ENCODE results near the gene CTAGE15.
"Not testable (repeated sequence)": the region's sequence is repeated elsewhere in the genome, so short reads cannot be mapped to it uniquely, and the experiment has no call there.

CTAGE15 gene

DNA sequence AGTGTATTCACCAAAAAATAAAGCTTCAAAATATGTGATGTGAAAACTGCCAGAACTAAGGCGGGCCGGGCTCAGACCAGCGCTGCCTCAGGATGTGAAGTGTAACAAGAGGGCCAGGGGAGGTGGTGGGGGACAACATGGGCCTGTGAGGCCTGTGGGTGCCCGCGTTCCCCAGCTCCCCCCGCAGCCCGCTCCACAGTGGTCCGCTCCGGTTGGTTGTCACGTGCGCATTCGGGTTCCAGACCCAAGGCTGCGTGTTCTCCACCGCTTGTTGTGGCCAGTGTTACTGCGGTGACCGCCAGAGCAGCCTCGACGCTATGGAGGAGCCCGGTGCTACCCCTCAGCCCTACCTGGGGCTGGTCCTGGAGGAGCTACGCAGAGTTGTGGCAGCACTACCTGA, at the start of gene CTAGE15:
TSS of gene CTAGE15 (plus strand) at position 301 of the 400 bp plus-strand sequence. CDS start at position 318, 17 bp downstream.
- not testable (repeated sequence) for DNase-seq

- not testable (repeated sequence) for DNase-seq
Observed at GRCh38 chr7:143522309-143522916, 49.2 kb upstream of the CTAGE15 start.

DNA sequence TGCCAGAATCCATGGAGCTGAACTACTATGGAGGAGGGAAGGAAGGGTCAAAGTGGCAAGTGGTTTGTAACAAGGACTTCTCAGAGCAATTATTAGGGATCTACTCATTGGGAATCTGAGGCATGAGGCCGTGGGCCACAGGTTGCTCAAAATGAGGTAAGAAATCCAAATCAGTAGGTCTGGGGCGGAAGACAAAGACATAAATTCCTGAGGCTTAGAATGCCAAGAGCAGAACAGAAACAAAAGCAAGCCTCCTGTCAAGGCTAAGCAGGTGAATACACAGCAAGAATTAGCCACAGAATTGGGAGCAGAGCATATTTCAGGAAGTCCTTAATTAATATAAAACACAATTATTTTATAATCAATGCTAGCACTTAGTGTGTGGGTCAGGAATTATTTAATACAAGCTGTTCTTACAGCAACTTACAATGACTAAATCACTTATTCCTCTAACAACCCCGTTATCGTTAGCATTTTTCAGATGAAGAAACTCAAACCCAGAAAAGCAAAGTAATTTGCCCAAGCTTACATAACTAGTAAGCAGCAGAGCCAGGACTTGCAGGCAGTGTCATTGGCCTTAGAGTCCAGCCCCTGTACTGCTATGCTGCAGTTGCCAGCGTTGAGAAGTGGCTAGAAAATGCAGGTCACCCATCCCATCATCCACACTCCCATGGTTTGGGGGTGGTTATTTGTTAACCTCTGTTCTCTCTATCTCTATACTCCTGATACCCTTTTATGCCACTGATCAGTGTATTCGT, 40.3 kb upstream of the CTAGE15 start:
- not testable (repeated sequence) for DNase-seq

DNA sequence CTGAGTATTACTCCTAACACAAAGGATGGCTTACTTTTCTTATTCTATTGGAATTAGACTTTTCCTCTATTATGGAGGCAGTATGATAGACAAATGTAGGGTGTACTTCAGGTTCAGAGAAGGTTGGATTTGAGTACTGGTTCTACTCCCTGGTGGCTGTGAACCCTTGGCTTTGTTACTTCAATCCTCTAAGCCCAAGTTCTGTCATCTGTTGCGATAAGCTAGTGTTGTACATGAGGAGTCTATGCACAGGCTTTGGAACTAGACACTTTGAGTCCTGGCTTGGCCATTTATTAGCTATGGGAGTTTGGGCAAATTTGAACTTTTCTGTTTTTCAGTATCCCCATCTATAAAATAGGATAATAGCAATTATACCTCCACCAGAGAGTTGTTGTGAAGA, 39.7 kb upstream of the CTAGE15 start:
- DNase-seq = not testable (repeated sequence)

DNA sequence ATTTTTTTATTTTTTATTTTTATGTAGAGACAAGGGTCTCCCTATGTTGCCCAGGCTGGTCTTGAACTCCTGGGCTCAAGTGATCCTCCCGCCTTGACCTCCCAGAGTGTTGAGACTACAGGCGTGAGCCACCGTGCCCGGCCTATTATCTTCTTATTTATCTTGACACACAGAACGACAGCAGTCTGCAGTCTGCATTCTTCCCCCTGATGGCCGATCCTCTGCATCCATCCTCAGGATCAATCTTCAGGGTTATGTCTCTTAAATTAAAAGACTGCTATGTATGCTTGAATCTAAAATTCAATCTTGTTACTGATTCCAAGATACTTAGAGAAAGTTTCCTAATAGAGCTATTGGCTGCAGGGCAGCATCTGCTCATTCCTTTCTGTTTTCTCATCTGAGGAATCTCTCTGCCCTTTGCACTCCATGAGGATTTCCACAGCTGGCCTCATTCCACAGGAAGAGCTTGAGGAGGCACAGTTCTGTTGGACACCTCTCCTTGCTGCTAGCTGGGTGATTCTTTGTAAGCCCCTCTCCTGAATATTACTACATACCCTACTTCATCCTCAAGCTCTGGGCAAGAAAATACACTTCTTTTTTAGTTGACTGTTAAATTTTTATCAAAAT, 38.3 kb upstream of the CTAGE15 start:
- DNase-seq = not testable (repeated sequence)

DNA sequence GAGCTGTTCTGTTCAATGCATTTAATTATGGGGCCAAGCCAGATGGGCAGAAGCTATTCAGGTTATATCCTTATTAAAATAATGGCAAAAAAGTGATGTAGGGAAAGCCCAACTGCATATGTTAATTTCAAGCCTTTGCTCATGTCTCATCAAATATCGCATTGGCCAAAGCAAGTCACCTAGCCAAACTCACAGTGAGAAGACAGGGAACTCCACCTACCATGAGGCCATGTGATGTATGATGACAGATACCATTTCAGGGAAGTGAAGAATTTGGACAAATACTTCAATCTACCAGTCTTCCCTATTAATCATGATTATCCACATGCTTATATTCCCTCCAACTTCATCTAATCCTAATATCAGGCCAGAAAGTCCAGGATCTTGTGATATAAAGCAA, 35.2 kb upstream of the CTAGE15 start:
- DNase-seq = not testable (repeated sequence)

DNA sequence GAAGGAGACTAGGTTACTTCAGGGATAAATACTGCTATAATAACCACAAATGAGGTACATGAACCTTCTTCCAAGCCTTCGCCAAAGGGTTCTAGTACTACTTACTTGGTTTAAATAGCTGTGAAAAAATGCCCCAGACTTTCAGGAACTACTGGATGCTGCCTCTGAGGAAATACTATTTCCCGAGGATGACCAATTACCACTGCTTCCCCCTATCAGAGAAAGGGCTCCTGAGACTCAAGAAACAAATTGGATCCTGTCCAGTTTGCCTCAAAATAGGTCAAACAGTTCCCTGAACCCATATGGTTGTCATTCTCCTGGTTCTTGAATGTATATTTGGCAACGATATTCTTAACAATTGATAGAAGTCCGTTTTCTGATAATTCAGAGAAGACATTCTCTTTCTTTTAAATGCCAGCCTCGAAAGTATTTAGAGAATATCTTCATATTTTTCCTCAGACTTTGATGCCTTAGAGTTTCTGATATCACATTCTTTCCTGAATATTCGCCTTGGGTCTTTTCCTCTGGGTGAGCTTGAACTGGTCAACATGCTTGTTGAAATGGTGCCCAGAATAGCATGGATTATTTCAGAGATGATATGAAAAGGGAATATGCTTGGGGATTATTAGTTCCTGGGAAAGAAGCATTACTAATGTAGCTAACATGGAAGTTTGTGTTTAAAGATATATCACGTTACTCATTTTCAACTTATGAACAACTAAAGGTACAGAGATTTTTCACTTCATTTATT, 28.1 kb upstream of the CTAGE15 start:
- DNase-seq = not testable (repeated sequence)

DNA sequence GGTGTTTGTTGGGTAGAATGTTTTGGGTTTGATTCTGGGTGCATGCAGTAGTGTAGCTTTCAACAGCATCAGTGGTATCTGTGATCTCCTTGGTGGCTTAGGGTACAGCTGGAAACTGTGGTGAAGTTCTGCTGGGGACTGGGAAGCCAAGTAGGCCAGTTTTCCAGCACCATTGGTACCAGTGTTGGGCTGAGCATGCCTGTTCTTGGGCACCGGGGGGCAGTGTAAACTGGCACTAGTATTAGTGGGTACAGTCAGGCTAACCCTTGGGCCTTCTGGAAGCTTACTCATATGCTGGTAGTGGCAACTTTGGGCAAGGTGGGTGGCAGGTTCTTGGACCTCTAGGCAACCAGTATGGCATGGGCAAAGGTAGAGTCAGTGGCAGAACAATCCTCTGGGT, 15.6 kb upstream of the CTAGE15 start:
- not testable (repeated sequence) for DNase-seq

DNA sequence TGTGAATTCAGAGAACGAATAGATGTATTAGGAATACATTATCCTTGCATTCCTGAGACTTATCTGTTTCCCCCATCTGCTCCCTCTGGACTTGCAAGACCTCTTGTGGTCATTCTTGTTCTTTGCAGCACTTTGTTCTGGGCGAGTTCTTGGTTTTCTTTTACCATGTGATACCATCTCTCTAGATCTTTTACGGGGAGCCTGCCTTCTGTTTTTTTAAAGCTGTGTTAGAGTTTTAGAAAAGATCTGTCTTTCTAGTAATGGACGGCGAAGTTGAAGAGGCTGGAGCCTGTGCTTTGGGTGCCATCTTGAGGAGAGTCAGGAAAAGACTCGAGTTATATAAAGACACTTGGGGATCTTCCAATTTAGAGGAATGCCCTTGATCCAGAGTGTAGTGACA, 8.3 kb upstream of the CTAGE15 start:
- DNase-seq = not testable (repeated sequence)

- not testable (repeated sequence) for DNase-seq
Observed at GRCh38 chr7:143566001-143566400, 5.6 kb upstream of the CTAGE15 start.

GRCh38 chr7:143588183-143588582, 16.6 kb downstream of the CTAGE15 start:
- DNase-seq = not testable (repeated sequence)

- DNase-seq = not testable (repeated sequence)
Observed at GRCh38 chr7:143589897-143590296, 18.3 kb downstream of the CTAGE15 start.

DNA sequence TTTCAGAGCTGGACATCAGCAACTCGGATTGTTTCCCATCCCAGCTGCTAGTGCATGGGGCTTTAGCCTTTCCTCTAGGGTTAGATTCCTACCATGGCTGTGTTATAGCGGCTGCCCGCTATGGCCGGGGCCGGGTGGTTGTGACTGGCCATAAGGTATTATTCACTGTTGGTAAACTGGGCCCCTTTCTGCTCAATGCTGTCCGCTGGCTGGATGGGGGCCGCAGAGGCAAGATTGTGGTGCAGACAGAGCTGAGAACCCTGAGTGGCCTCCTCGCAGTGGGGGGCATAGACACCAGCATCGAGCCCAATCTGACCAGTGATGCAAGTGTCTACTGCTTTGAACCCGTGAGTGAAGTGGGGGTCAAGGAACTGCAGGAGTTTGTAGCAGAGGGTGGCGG, 26.5 kb downstream of the CTAGE15 start:
- peak; percentile 22 for DNase-seq

DNA sequence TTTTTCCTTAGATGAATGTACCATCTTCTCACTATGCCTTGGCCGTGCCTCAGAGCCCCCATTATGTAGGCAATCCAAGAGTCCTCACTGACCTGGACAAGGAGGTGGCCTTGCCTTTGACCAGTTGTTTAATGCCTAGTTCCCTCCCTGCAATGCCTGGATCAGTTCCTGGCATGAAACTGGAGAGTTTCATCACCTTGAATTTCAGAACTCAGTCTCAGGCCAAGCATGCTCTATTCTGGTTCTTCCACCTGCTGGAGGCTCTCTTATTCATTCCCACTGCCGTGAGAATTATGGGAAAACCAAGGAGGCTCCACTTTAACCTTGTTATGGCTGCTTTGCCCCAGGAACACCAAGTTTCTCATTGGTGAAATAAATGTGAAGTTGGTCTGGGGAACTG, 31.9 kb downstream of the CTAGE15 start:
- DNase-seq = not testable (repeated sequence)

DNA sequence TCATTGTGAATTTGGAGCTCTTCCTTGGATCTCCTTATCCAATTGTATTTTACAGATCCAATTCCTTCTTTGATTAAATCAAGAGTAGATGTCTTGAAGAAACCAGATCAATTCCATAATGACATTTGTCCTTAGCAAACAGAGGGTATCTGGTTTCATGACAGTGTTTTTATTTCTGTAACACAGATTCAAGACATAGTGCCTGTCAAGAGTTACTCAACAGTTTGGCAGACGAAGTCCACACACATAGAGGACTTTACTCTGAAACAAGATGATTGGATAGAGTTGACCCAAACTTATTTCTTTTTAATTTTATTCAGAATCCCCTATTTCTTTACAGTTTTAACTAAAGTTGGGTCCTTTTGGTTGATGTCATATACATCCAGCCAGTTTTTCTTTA, 34.5 kb downstream of the CTAGE15 start:
- DNase-seq = not testable (repeated sequence)

- not testable (repeated sequence) for DNase-seq
Observed at GRCh38 chr7:143615545-143615944, 43.9 kb downstream of the CTAGE15 start.

DNA sequence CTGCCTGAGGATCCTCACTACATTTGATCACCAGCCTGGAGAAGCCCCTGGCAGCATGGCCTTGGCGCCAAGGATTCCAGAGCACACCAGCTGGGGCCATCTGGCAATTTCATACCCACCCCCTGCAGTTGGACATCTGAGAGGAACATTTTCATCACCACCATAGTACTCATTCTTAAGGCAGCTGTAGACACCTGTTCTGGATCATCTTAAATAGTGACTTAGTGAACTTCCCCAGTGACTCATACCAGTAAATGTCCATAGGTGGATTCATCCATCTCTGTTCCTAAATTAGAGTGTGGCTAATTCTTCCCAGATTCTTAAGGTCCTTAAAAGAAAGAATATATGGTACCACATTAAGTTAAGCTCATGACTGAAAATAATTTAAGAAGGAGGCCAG, 45.6 kb downstream of the CTAGE15 start:
- DNase-seq = not testable (repeated sequence)

GRCh38 chr7:143620058-143620457, 48.5 kb downstream of the CTAGE15 start:
- DNase-seq = not testable (repeated sequence)

GRCh38 chr7:143620646-143621045, 49.0 kb downstream of the CTAGE15 start, which contains the start of gene TCAF2:
TSS of gene TCAF2 (plus strand) at chr7:143620974.
- peak; percentile 79 for DNase-seq

GRCh38 chr7:143621175-143621574, 49.6 kb downstream of the CTAGE15 start:
- not testable (repeated sequence) for DNase-seq

GRCh38 chr7:143622130-143622529, 50.5 kb downstream of the CTAGE15 start:
- not testable (repeated sequence) for DNase-seq
